HG02610 (cell line): ENCODE data around the gene GPR157.
A peak's percentile ranks its signal among the peaks of the same experiment; 100 is the strongest.

Source experiments
- ATAC-seq: cut with Tn5 transposase; IDR thresholded peaks from one replicate; pipeline ENCODE4 v1.9.1; 2021; ENCODE audit warnings: mild to moderate bottlenecking, moderate library complexity; ENCODE audit not compliant: unreplicated experiment

Gene GPR157

GRCh38 chr1:9088807-9089206 is 40.1 kb downstream of the GPR157 start:
- no peak for ATAC-seq

- ATAC-seq: no peak
Observed at GRCh38 chr1:9087411-9088125, 41.3 kb downstream of the GPR157 start.

- ATAC-seq: no peak
Observed at GRCh38 chr1:9086796-9087195, 42.1 kb downstream of the GPR157 start.

GRCh38 chr1:9086045-9086444 is 42.9 kb downstream of the GPR157 start:
- ATAC-seq: no peak

GRCh38 chr1:9085306-9085940 is 43.5 kb downstream of the GPR157 start:
- ATAC-seq: no peak

GRCh38 chr1:9084906-9085305 is 44.0 kb downstream of the GPR157 start:
- no peak for ATAC-seq

- ATAC-seq: no peak
Observed at GRCh38 chr1:9081473-9081872, 47.4 kb downstream of the GPR157 start.

- peak; percentile 12 for ATAC-seq
Observed at GRCh38 chr1:9080705-9081291, 48.1 kb downstream of the GPR157 start.

GRCh38 chr1:9079988-9080704 is 48.8 kb downstream of the GPR157 start:
- peak; percentile 47 for ATAC-seq

- no peak for ATAC-seq
Observed at GRCh38 chr1:9078752-9079500, 50.0 kb downstream of the GPR157 start.

- ATAC-seq: peak; percentile 40
Observed at GRCh38 chr1:9078015-9078751, 50.7 kb downstream of the GPR157 start.

GRCh38 chr1:9075022-9075421 is 53.9 kb downstream of the GPR157 start:
- peak; percentile 29 for ATAC-seq

- no peak for ATAC-seq
Observed at GRCh38 chr1:9073143-9073542, 55.8 kb downstream of the GPR157 start.

- no peak for ATAC-seq
Observed at GRCh38 chr1:9071554-9072235, 57.2 kb downstream of the GPR157 start.

- no peak for ATAC-seq
Observed at GRCh38 chr1:9070486-9070885, 58.4 kb downstream of the GPR157 start.

GRCh38 chr1:9069326-9070100 is 59.4 kb downstream of the GPR157 start, which contains the start of gene SLC2A5:
Gene SLC2A5 (minus strand): TSS chr1:9069635. CDS start chr1:9069536, 99 bp downstream.
- ATAC-seq: peak; percentile 88

GRCh38 chr1:9068981-9069325 is 59.9 kb downstream of the GPR157 start:
- ATAC-seq: no peak

- ATAC-seq: no peak
Observed at GRCh38 chr1:9066945-9067807, 61.7 kb downstream of the GPR157 start.
